HG02798 (cell line): Measurements from ENCODE around the gene URI1.
"Not testable (repeated sequence)": the region's sequence is repeated elsewhere in the genome, so short reads cannot be mapped to it uniquely, and the experiment has no call there.

Experiments used
- ATAC-seq: cut with Tn5 transposase; IDR thresholded peaks from one replicate; pipeline ENCODE4 v1.9.1; 2021; ENCODE audit warnings: mild to moderate bottlenecking; ENCODE audit not compliant: unreplicated experiment, poor library complexity

URI1 gene

GRCh38 chr19:29941828-29942403 is at the start of gene URI1:
Gene URI1 (plus strand): TSS chr19:29942239. CDS start chr19:29942548, 309 bp downstream.
- ATAC-seq, result peak; percentile 94

GRCh38 chr19:29893606-29894284 is 48.3 kb upstream of the URI1 start:
- ATAC-seq, result no peak

- ATAC-seq, result no peak
Observed at GRCh38 chr19:29896802-29897201, 45.2 kb upstream of the URI1 start.

DNA sequence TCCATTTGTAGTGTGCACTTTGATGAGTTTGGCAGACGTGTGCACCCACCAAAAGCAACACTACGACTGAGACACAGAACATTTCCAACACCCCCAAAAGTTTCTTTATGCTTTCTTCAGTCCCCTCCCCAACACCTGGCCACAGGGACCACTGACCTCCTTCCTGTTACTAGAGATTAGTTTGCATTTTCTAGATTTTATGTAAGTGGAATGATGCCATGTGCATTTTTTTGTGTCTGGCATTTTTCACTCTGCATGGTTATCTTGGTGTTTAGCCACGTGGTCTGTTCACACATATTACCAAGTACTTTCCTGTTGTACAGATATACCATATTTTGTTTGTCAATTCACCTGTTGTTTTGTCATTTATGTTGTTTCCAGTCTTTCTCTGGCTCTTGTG is 44.6 kb upstream of the URI1 start:
- ATAC-seq, result no peak

GRCh38 chr19:29904017-29904416 is 38.0 kb upstream of the URI1 start:
- no peak for ATAC-seq

GRCh38 chr19:29908963-29909944 is 32.8 kb upstream of the URI1 start:
- no peak for ATAC-seq

DNA sequence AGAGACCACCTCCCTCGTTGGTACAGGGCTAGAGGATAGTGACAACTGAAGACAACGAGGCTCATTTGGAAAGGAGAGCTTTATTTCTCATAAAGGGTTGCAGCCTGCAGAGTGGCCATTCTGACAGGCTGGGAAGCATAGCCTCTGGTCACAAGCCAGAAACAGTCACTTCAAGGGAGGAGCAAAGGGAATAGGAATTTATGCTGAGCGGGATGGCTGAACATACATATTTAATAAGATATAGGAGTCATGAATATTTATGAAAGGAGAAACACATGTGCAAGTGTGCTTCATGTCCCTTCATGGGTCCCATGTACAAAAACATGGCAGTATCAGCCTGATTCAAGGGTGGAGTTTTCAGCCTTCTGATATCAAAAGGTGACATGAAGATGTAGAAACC is 27.1 kb upstream of the URI1 start:
- no peak for ATAC-seq

DNA sequence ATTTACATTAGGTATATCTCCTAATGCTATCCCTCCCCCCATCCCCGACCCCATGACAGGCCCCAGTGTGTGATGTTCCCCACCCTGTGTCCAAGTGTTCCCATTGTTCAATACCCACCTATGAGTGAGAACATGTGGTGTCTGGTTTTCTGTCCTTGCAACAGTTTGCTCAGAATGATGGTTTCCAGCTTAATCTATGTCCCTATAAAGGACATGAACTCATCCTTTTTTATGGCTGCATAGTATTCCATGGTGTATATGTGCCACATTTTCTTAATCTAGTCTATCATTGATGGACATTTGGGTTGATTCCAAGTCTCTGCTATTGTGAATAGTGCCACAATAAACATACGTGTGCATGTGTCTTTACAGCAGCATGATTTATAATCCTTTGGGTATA is 26.2 kb upstream of the URI1 start:
- ATAC-seq, result not testable (repeated sequence)

- ATAC-seq, result no peak
Observed at GRCh38 chr19:29917911-29918310, 24.1 kb upstream of the URI1 start.

DNA sequence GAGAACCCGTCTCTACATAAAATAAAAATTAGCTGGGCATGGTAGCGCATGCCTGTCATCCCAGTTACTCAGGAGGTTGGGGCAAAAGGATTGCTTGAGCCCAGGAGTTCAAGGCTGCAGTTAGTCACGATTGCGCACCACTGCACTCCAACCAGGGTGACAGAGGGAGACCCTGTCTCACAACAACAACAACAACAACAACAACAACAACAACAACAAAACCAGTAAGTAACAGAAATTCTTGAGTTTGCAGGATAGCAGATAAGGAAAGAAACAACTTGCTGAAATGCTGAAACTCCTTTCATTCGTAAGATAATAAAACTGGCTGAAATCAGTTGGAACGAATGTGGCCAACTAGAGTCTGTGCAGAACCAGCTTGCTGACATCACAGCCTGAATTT is 23.1 kb upstream of the URI1 start:
- ATAC-seq, result no peak

DNA sequence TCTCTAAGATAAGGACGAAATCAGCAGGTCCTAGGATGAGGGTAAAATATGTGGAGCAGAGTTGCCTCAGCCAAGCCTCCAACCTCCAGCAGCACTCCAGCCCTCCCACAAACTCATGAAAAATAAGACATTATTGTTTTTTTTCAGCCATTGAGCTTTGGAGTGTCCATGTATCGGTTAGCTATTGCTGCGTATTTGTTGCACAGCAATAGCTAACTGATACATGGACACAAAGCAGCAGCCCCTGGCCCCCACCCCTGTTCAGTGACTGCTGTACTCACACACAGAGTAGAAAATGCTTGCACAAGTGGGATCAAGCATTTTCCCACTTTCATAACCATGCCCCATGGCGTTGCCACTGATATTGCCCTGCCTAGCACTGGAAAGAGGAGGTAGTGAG is 19.1 kb upstream of the URI1 start:
- ATAC-seq, result no peak

DNA sequence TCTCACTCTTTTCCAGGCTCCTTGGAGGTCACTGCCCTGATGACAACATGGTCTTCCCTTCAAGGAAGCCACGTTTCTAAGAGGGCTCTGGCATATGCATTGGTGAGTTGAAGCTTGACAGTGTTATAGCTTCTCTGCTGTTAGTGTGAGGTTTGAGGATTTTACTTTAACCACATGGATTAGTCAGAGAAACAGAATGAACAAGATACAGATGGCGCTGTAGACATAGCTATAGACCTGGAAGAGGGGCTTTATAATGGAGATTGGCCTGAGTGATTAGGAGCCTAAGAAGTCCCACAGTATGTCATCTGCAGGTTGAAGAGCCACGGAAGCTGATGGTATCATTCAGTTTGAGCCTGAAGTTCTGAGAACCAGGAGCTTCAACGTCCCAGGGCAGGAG is 18.4 kb upstream of the URI1 start:
- ATAC-seq, result no peak

DNA sequence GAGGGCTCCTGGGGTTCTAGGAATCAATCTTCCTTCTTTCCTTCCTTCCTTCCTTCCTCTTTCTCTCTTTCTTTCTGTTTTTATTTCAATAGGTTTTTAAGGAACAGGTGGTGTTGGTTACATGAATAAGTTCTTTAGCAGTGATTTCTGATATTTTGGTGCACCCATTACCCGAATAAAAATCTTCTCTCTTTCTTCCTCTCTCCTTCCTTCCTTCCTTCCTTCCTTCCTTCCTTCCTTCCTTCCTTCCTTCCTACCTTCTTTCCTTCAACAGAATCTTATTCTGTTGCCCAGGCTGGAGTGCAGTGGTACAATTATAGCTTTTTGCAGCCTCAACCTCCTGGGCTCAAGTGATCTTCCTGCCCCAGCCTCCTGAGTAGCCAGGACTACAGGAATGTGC is 16.0 kb upstream of the URI1 start:
- ATAC-seq, result no peak

GRCh38 chr19:29926801-29927200 is 15.2 kb upstream of the URI1 start:
- ATAC-seq, result no peak

DNA sequence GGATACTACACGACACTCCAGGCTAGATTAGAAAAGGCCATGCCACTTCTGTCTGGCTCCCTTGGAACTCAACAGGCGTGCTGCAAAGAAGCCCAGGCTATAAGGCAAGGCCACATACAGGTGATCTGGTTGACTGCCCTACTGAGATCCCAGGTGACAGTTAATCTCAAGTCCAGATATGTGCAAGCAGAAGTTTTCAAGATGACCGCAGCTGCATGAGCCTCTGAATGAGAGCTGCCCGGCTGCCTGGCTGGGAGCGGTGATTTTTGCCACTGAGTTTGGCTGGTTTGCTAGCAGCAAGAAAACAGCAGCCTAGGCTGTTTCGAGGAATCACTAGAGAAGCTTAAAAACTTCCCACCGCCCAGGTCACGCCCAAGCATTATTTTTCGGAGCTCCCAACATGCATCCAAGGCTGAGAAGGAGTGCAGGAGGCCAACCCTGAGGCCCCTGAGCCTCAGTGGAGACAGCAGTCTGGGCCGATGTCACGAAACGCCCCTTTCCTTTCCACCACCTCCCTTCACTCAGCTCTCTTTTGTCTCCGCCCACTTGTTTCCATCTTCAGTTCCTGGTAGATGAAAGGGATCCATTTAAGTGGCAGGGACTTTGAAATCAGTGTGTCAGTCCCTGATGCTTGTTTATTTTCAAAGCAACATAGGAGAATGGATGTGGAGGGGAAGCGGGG is 14.0 kb upstream of the URI1 start:
- ATAC-seq, result peak; percentile 62

DNA sequence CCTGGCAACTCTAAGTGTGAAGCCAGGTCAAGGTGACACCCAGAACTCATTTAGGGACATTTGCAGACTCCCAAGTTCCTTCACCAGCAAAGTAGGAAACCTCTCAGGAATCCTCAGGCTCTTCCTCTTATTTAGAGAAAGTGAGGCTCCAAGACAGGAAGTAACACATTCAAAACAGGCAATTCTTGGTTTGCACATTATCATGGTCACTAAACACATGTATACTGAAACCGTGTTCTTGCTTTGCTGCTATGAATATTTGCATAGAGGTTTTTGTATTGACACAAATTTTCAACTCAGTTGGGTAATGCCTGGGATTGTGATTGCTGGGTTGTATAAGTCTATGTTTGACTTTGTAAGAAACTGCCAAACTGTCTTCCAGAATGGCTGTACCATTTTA is 13.2 kb upstream of the URI1 start:
- ATAC-seq, result peak; percentile 79

- ATAC-seq, result no peak
Observed at GRCh38 chr19:29934257-29934656, 7.8 kb upstream of the URI1 start.

DNA sequence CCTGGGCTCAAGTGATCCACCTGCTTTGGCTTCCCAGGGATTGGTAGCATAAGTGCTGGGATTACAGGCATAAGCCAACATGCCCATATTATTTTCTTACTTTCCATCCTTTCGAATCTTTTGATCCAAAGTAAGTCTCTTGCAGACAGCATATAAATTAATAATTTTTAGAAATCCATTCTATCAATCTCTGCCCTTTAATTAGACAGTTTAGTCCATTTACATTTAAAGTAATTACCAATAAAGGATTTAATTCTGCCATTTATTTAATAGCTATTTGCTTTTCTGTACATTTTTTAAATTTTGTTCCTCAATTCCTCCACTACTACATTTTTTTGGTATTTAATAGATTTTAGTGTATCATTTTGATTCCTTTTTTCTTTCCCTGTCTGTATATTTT is 7.3 kb upstream of the URI1 start:
- no peak for ATAC-seq

DNA sequence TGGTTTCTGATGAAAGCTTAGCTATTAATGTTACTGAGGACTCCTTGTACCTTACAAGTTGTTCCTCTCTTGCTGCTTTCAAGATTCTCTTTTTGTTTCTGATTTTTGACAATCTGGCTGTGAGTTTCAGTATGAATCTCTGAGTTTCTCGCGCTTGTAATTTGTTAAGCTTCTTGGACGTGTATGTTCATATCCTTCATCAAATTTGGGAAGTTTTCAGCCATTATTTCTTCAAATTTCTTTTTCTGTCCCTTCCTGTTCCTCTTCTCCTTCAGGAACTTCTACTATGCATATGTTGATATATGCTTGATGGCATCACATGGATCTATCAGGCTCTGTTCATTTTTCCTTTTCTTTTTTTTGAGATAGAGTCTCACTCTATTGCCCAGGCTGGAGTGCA is 5.6 kb upstream of the URI1 start:
- no peak for ATAC-seq

- no peak for ATAC-seq
Observed at GRCh38 chr19:29939628-29940027, 2.4 kb upstream of the URI1 start.
